Neuronal stem cell (in vitro differentiated cells): Measurements from ENCODE around the gene FAHD1.
A peak's percentile ranks its signal among the peaks of the same experiment; 100 is the strongest.

ENCODE experiments used
- DNase-seq: peaks from one replicate; pipeline ENCODE4 v3.0.0-alpha.2; 2013; ENCODE audit warnings: low spot score
- H2AFZ ChIP-seq: one replicate; pipeline ENCODE4 v1.6.1; 2013; ENCODE audit warnings: mild to moderate bottlenecking, low read length, inconsistent platforms
- H2AK5ac ChIP-seq: 2 replicates; pipeline ENCODE4 v1.6.1; 2013; ENCODE audit warnings: low read depth, mild to moderate bottlenecking, inconsistent platforms, low read length, moderate library complexity, mixed read lengths
- H2BK120ac ChIP-seq: 2 replicates; pipeline ENCODE4 v1.6.1; 2013; ENCODE audit warnings: low read depth, mild to moderate bottlenecking, inconsistent platforms, low read length, moderate library complexity, mixed read lengths
- H2BK12ac ChIP-seq: one replicate; pipeline ENCODE4 v1.6.1; 2013; ENCODE audit warnings: low read length, inconsistent platforms
- H2BK15ac ChIP-seq: 2 replicates; pipeline ENCODE4 v1.6.1; 2013; ENCODE audit warnings: mild to moderate bottlenecking, low read length, inconsistent platforms, mixed read lengths
- H2BK5ac ChIP-seq: one replicate; pipeline ENCODE4 v1.6.1; 2013; ENCODE audit warnings: inconsistent platforms, mild to moderate bottlenecking, low read length, moderate library complexity
- H3K14ac ChIP-seq: one replicate; pipeline ENCODE4 v1.6.1; 2013; ENCODE audit warnings: low read length, inconsistent platforms
- H3K18ac ChIP-seq: 2 replicates; pipeline ENCODE4 v1.6.1; 2013; ENCODE audit warnings: low read length, inconsistent platforms
- H3K23ac ChIP-seq: 2 replicates; pipeline ENCODE4 v1.6.1; 2013; ENCODE audit warnings: low read depth, mild to moderate bottlenecking, mixed read lengths, low read length, inconsistent platforms; ENCODE audit not compliant: poor library complexity
- H3K27ac ChIP-seq: replicated peaks from 3 replicates; pipeline ENCODE4 v1.5.1; 2013; ENCODE audit warnings: low read length, inconsistent platforms
- H3K27me3 ChIP-seq, 3 experiments: 2 replicates each; pipeline ENCODE4 v1.6.1; 2013; ENCODE audit warnings: low read length in 3 of 3, mild to moderate bottlenecking in 2 of 3, inconsistent platforms in 1 of 3, low read depth in 1 of 3, mixed read lengths in 1 of 3, moderate library complexity in 1 of 3; ENCODE audit not compliant: control insufficient read depth in 3 of 3, insufficient read depth in 3 of 3
- H3K36me3 ChIP-seq, 2 donors: replicated peaks in 1 of 2; 2 replicates each; pipeline ENCODE4 v1.6.1; 2013; ENCODE audit warnings: low read length in 2 of 2; ENCODE audit not compliant: control insufficient read depth in 2 of 2, insufficient read depth in 2 of 2
- H3K4ac ChIP-seq: 2 replicates; pipeline ENCODE4 v1.6.1; 2013; ENCODE audit warnings: inconsistent platforms, mild to moderate bottlenecking, low read length, moderate library complexity
- H3K4me1 ChIP-seq, 2 donors: 1 replicate in 1 of 2; 2 replicates in 1 of 2; pipeline ENCODE4 v1.6.1; 2013; ENCODE audit warnings: low read length in 2 of 2, low read depth in 1 of 2; ENCODE audit not compliant: control insufficient read depth in 2 of 2, insufficient read depth in 1 of 2
- H3K4me2 ChIP-seq: one replicate; pipeline ENCODE4 v1.6.1; 2013; ENCODE audit warnings: mild to moderate bottlenecking, low read length, inconsistent platforms; ENCODE audit not compliant: insufficient read depth, poor library complexity, severe bottlenecking
- H3K4me3 ChIP-seq, 2 donors: 2 replicates each; pipeline ENCODE4 v1.5.1; 2013; ENCODE audit warnings: low read length in 2 of 2, mild to moderate bottlenecking in 2 of 2, inconsistent platforms in 1 of 2, moderate library complexity in 1 of 2
- H3K79me1 ChIP-seq: one replicate; pipeline ENCODE4 v1.6.1; 2013; ENCODE audit warnings: low read depth, mild to moderate bottlenecking, inconsistent platforms, low read length, moderate library complexity
- H3K9ac ChIP-seq: one replicate; pipeline ENCODE4 v1.6.1; 2013; ENCODE audit warnings: mild to moderate bottlenecking, low read depth, low read length, inconsistent platforms; ENCODE audit not compliant: poor library complexity
- H3K9me3 ChIP-seq, 2 donors: replicated peaks in 1 of 2; 2 replicates each; pipeline versions ENCODE3 to v1.6.1; 2013; ENCODE audit warnings: low read length in 2 of 2, mild to moderate bottlenecking in 2 of 2, inconsistent platforms in 1 of 2, low read depth in 1 of 2, mixed read lengths in 1 of 2, moderate library complexity in 1 of 2; ENCODE audit not compliant: control insufficient read depth in 2 of 2, insufficient read depth in 1 of 2
- H4K8ac ChIP-seq: one replicate; pipeline ENCODE4 v1.6.1; 2013; ENCODE audit warnings: low read depth, mild to moderate bottlenecking, inconsistent platforms, low read length, moderate library complexity
- H4K91ac ChIP-seq: one replicate; pipeline ENCODE4 v1.6.1; 2013; ENCODE audit warnings: low read length, low read depth, mild to moderate bottlenecking, inconsistent platforms; ENCODE audit not compliant: poor library complexity
- WGBS, 2 donors: extraction: QIAGEN DNeasy Blood & Tissue Kit; methylation state at CpG; one replicate each; pipeline ENCODE4 v1.1.7; 2013; ENCODE audit warnings: missing lambda C conversion rate in 2 of 2, mixed read lengths in 1 of 2; ENCODE audit not compliant: insufficient read length in 2 of 2, insufficient replicate concordance in 1 of 2; ENCODE audit errors: extremely low coverage in 2 of 2; 5-methylcytosine and 5-hydroxymethylcytosine counted together

FAHD1 gene

DNA sequence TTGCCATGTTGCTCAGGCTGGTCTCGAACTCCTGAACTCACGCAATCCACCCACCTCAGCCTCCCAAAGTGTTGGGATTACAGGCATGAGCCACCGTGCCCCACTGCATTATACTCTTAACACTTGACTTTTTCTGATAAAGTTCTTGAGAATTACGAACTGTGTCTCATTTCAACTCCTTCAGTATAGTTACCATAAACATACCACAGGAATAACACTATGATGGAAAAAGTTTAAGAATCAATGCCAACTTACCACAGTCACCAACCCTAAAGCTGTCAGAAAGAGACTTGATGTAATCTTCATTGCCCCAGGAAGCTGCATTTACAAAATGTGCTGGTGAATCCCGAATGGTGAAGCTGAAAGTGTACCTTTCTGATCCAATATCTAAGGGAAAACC lies 34.7 kb downstream of the FAHD1 start:
- Histone ChIP-seq H3K14ac (no peak overlapping the region), H4K91ac (no peak overlapping the region), H3K79me1 (no peaks in the 10 kb centered on the region), H2BK12ac (no peak overlapping the region), H4K8ac (no peak overlapping the region), H2BK15ac (no peak overlapping the region), H3K18ac (no peak overlapping the region), H3K4me3 (peak overlapping the region in 1 of 2 donors; percentile 35), H2BK120ac (no peak overlapping the region), H3K4me1 (no peaks in the 10 kb centered on the region), H3K27me3 (peaks cover 0 to 64% (median 17%) of the 10 kb centered on the region in 3 experiments), H3K4me2 (no peak overlapping the region), H3K4ac (no peak overlapping the region), H3K9ac (no peak overlapping the region), H2AK5ac (no peak overlapping the region), H3K23ac (no peak overlapping the region), H3K27ac (no peak overlapping the region), H3K9me3 (no peaks in the 10 kb centered on the region), H2BK5ac (no peak overlapping the region), H3K36me3 (no peaks in the 10 kb centered on the region), H2AFZ (no peak overlapping the region)
- WGBS, 2 donors: no CpG with 5 or more reads among the region's 5 CpGs
- DNase-seq: no peak

GRCh38 chr16:1862394-1862793 lies 35.4 kb downstream of the FAHD1 start:
- peaks cover 0 to 64% (median 14%) of the 10 kb centered on the region in 3 experiments for H3K27me3 ChIP-seq

GRCh38 chr16:1863681-1864460 lies 36.9 kb downstream of the FAHD1 start:
- Histone ChIP-seq H3K23ac (no peak overlapping the region), H3K27ac (no peak overlapping the region), H2BK120ac (no peak overlapping the region), H4K8ac (no peak overlapping the region), H2BK12ac (no peak overlapping the region), H3K27me3 (peaks cover 0 to 49% (median 8%) of the 10 kb centered on the region in 3 experiments), H2BK5ac (no peak overlapping the region), H2AFZ (no peak overlapping the region), H3K14ac (no peak overlapping the region), H3K36me3 (no peaks in the 10 kb centered on the region), H2AK5ac (no peak overlapping the region), H3K4me2 (peak overlapping the region; percentile 11), H3K9me3 (no peaks in the 10 kb centered on the region), H3K18ac (no peak overlapping the region), H3K79me1 (no peaks in the 10 kb centered on the region), H3K4ac (no peak overlapping the region), H2BK15ac (no peak overlapping the region), H3K4me1 (no peaks in the 10 kb centered on the region), H3K4me3 (no peak overlapping the region), H3K9ac (peak overlapping the region; percentile 44), H4K91ac (no peak overlapping the region)
- no CpG with 5 or more reads among the region's 4 CpGs for WGBS, 2 donors
- no peak for DNase-seq

More at GRCh38 chr16:1862394-1862793, 35.4 kb downstream of the FAHD1 start:
- Histone ChIP-seq H3K4me3 (no peak overlapping the region), H2BK120ac (no peak overlapping the region), H2BK5ac (no peak overlapping the region), H4K8ac (no peak overlapping the region), H2BK15ac (no peak overlapping the region), H4K91ac (no peak overlapping the region), H3K18ac (no peak overlapping the region), H3K79me1 (no peaks in the 10 kb centered on the region), H2AK5ac (no peak overlapping the region), H3K23ac (no peak overlapping the region), H3K9me3 (no peaks in the 10 kb centered on the region), H3K4me1 (no peaks in the 10 kb centered on the region), H2BK12ac (no peak overlapping the region), H3K9ac (no peak overlapping the region), H3K14ac (no peak overlapping the region), H3K27ac (no peak overlapping the region), H3K36me3 (no peaks in the 10 kb centered on the region), H3K4ac (no peak overlapping the region), H2AFZ (no peak overlapping the region), H3K4me2 (no peak overlapping the region)
- no CpG with 5 or more reads among the region's 9 CpGs for WGBS, 2 donors
- no peak for DNase-seq

DNA sequence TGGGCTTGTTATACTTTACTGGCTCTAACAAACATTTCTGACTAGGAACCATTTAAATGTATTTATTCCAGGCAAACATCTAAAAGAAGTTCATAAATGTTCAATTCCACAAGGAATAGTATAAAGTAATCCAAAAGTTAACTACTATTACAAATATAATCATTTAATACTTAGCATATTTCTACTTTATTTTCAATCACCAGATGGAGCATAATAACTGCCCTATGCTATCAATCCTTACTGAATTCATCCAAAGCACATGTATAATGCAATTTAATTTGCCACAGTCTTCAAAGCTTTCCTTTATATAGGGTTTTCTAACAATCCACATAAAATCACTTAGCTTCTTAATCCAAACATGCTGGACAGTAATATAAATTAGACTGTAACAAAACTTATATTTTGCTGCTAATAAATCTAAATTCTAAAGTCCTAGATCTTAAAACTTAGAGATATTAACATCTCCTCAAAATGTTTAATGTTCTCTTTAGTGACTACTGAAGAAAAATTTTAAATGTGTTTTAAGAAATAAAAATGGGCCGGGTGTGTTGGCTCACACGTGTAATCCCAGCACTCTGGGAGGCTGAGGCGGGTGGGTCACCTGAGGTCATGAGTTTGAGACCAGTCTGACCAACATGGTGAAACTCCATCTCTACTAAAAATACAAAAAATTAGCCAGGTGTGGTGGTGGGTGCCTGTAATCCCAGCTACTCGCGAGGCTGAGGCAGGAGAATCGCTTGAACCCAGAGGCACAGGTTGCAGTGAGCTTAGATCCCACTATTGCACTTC lies 39.1 kb downstream of the FAHD1 start:
- no CpG with 5 or more reads among the region's 6 CpGs for WGBS, 2 donors
- H3K4ac ChIP-seq: no peak overlapping the region

More for the DNA sequence above, 39.1 kb downstream of the FAHD1 start:
- Histone ChIP-seq H3K27me3 (peaks cover 0 to 35% (median 2%) of the 10 kb centered on the region in 3 experiments), H3K4me3 (no peak overlapping the region), H2BK5ac (no peak overlapping the region), H3K4me2 (no peak overlapping the region), H3K18ac (no peak overlapping the region), H3K4me1 (no peaks in the 10 kb centered on the region), H3K14ac (no peak overlapping the region), H2AK5ac (no peak overlapping the region), H2BK120ac (no peak overlapping the region), H3K9me3 (no peaks in the 10 kb centered on the region), H3K27ac (no peak overlapping the region), H2BK12ac (no peak overlapping the region), H4K8ac (no peak overlapping the region), H3K36me3 (no peaks in the 10 kb centered on the region), H4K91ac (no peak overlapping the region), H3K23ac (no peak overlapping the region), H3K79me1 (no peaks in the 10 kb centered on the region), H2AFZ (no peak overlapping the region), H3K9ac (no peak overlapping the region), H2BK15ac (no peak overlapping the region)
- DNase-seq: no peak
